GM10266 (cell line): ENCODE results near the gene KNOP1.

Source experiments
- DNase-seq: peaks from one replicate; pipeline ENCODE4 v3.0.0; 2012; ENCODE audit errors: extremely low spot score
- TF ChIP-seq, protein P1 (sequence below): IDR thresholded peaks from 2 replicates; pipeline ENCODE4 v1.5.1; 2012; ENCODE audit warnings: mild to moderate bottlenecking, low read depth; ENCODE audit not compliant: control insufficient read depth, insufficient read depth; ENCODE audit errors: missing control alignments

The KNOP1 gene

DNA sequence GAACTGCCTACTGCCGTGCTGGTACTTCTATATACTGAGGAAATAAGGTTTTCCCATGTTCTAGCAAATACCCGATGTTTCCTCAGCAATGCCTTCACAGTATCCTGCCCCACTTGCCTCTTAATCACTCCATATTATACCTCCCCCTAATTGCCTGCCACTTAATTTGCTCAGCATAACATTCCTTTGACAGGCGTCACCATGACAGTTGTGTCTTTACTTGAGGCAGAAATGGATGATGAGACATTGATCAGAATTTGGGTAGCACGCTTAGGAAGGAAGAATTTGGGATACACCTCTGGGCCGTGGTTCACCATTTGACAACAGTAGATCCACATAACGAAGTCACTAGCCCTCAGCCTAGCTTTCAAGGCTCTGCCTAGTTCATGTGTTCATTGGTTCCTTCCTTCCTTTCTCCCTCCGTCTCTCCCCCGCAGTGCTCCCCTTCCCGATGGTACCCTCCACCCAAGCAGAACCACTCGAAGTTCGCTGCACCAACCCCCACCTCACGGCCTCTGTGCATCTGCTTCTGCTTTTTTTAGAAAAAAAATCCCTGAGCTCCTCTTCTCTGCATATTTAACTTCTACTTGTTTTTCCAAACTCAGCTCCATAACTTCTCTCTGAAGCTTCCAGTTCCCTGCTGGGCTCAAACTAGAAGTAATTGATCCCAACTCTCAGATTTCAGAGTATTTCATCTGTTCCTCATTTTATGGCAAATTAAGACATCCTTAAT is 19.4 kb upstream of the KNOP1 start:
- no peak for DNase-seq
- TF ChIP-seq, protein P1, sequence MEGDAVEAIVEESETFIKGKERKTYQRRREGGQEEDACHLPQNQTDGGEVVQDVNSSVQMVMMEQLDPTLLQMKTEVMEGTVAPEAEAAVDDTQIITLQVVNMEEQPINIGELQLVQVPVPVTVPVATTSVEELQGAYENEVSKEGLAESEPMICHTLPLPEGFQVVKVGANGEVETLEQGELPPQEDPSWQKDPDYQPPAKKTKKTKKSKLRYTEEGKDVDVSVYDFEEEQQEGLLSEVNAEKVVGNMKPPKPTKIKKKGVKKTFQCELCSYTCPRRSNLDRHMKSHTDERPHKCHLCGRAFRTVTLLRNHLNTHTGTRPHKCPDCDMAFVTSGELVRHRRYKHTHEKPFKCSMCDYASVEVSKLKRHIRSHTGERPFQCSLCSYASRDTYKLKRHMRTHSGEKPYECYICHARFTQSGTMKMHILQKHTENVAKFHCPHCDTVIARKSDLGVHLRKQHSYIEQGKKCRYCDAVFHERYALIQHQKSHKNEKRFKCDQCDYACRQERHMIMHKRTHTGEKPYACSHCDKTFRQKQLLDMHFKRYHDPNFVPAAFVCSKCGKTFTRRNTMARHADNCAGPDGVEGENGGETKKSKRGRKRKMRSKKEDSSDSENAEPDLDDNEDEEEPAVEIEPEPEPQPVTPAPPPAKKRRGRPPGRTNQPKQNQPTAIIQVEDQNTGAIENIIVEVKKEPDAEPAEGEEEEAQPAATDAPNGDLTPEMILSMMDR: no peak

DNA sequence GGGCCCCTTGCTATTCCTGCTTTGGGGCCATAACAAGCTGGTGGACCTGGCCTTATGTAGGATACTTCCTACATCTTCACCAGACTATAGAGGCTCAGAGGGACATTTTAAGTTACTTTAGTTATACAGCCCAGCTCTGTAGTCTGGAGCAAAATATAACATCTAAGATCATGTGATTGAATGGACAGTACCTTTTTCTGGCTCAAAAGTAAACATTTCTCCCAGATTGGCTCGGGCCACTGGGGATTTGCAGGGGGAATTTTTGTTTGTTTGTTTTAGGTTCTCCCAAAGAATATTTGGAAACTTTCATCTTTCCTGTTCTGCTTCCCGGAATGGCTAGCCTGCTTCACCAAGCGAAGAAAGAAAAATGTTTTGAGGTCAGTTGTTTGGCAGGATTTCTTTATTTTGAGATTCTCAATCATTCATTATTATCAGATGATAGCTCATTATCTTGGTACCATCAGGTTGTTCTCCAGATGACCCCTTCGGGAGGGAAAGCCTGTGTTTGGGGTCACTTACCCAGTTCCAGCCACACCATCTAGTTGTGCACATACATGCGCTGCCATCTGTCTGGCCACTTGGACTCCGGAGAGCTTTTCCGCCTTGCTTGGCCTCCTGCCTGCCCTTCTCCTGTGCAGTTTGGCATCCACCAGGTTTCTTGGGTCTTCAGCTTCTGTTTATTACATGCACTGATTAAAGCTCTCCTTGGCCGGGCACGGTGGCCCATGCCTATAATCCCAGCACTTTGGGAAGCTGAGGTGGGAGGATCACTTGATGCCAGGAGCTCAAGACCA is 17.2 kb upstream of the KNOP1 start:
- DNase-seq: no peak
- TF ChIP-seq, protein P1: no peak

DNA sequence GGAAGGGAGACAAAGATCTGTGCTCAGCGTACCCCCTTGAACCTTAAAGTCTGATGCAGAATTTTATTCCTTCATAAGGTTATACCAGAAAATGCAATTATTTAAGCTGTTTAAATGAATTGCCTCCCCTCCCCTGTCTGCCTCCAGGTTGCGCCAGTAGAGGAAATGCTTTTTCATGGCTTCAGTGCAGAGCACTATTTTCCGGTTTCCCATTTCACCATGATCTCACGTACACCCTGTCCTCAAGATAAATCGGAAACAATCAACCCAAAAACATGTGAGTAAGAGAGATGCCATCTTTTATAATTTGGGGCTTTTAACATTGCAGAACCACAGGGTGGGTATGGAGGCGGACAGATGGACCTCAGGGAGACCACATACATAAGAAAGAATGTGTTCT is 15.5 kb upstream of the KNOP1 start:
- no peak for DNase-seq
- TF ChIP-seq, protein P1: no peak

DNA sequence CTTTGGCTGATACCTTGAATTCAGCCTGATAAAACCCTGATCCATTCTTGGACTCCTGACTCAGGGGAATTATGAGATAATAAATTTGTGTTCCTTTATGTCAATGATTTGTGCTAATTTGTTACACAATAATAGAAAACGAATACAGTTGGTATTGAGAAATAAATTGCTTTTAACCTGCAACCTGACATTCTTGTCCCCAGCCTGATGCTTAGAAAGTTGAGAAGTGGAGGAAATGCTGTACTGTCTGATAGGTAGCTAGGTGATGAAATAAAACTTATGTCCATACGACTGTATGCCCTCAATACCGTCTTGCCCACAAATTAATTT is 10.6 kb upstream of the KNOP1 start:
- no peak for DNase-seq
- TF ChIP-seq, protein P1: no peak

DNA sequence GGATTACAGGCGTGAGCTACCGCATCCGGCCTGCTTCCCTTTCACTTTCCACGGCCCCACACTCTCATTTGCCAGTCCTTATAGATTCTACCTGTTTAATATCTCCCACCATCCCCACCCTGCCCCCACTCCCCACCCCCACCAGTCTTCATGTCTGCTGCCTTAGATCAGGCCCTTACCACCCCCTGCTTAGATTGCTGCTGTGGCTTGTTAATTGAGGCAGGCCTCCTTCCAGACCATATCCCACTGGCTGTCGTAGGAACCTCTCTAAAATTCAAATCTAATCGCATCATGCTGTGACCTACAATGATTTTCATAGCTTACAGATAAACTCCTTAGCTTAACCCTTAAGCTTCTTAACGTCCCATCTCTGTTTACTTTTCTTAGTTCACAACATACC is 5.0 kb upstream of the KNOP1 start:
- TF ChIP-seq, protein P1: no peak
- no peak for DNase-seq

DNA sequence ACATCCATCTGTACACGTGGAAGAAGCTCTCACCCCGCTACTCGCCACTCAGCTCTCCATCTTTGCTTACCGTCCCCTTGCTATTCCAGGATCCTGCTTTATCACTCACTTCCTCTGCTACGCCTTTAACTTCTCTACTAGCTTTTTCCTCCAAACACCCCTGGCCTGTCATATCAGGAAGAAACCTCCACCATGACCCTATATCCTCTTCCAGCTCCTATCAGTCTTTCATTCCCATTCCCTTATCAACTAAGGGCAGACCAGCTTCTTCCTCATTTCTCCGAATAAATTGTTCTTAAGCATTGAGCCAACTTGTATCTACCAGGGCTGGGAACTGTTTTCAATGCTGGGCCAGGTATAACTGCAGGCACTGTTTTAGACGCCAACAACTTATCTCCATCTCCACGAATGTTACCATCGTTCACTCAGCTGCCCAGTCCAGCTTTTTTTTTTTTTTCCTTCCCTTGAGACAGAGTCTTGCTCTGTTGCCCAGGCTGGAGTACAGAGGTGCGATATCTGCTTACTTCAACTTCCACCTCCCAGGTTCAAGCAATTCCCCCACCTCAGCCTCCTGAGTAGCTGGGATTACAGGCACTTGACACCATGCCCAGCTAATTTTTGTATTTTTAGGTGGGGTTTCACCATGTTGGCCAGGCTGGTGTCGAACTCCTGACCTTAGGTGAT is 4.4 kb upstream of the KNOP1 start:
- TF ChIP-seq, protein P1: no peak
- no peak for DNase-seq

DNA sequence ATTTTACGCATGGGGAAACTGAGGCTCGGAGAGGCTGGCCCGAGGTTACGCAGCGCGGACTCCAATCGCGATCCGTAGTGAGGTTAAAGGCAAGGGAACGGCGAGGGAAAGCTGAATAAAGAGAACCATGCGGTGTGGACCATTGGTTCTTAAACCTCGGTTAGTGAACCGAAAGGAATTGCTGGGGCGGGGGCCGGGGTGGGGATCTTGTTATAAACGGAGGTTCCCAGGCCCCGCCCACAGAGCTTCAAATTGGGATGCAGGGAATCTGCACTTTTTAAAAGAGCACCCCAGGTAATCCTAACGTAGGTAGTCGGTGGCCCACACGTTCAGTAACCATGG is 568 bp upstream of the KNOP1 start:
- DNase-seq: no peak
- TF ChIP-seq, protein P1: no peak
